ENCODE measurements around the gene KDM8. TPM values are rescaled to one million over a fixed set of nuclear protein-coding genes. Genes with fewer than 3 reads are reported as not detected.

The KDM8 gene
- total and polyA plus RNA-seq, 9 of the 15 experiments (the other 6 are each of a cell fraction or from before 2014, with no cell fraction given), result 0.61 to 9.1 (median 5.4) TPM

- TF ChIP-seq, protein P1, sequence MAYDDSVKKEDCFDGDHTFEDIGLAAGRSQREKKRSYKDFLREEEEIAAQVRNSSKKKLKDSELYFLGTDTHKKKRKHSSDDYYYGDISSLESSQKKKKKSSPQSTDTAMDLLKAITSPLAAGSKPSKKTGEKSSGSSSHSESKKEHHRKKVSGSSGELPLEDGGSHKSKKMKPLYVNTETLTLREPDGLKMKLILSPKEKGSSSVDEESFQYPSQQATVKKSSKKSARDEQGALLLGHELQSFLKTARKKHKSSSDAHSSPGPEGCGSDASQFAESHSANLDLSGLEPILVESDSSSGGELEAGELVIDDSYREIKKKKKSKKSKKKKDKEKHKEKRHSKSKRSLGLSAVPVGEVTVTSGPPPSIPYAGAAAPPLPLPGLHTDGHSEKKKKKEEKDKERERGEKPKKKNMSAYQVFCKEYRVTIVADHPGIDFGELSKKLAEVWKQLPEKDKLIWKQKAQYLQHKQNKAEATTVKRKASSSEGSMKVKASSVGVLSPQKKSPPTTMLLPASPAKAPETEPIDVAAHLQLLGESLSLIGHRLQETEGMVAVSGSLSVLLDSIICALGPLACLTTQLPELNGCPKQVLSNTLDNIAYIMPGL (CRISPR knock-in tag; IDR thresholded peaks at IDR 0.05), result no peak
- no peak for TF ChIP-seq ZNF57 (CRISPR knock-in tag; IDR thresholded peaks at IDR 0.05)
- TF ChIP-seq CCAR2 (IDR thresholded peaks at IDR 0.05; ENCODE audit: low read depth, low read length), result no peak
- no peak for TF ChIP-seq NR2C2 (CRISPR knock-in tag; IDR thresholded peaks at IDR 0.05)
- TF ChIP-seq NR2C2 (tag; IDR thresholded peaks at IDR 0.05), result no peak
- no peak for TF ChIP-seq ZNF347 (CRISPR knock-in tag; IDR thresholded peaks at IDR 0.05; ENCODE audit: low read depth)
- no peak for TF ChIP-seq SRF (CRISPR knock-in tag; IDR thresholded peaks at IDR 0.05)
- TF ChIP-seq FOSL1 (tag; conservative IDR thresholded peaks at IDR 0.05), result no peak
- TF ChIP-seq PRPF4 (IDR thresholded peaks at IDR 0.05; ENCODE audit: insufficient read depth, low read depth, low read length, poor library complexity, severe bottlenecking), result no peak
- no peak for TF ChIP-seq CEBPB (tag; IDR thresholded peaks at IDR 0.05)
- no peak for TF ChIP-seq FOXJ3 (CRISPR knock-in tag; IDR thresholded peaks at IDR 0.05)
- no peak for TF ChIP-seq SMARCC2 (IDR thresholded peaks at IDR 0.05; ENCODE audit: low read depth)
- TF ChIP-seq ERF (CRISPR knock-in tag; IDR thresholded peaks at IDR 0.05), result no peak
- no peak for TF ChIP-seq PTBP1 (IDR thresholded peaks at IDR 0.05; ENCODE audit: low read depth, low read length)
- peak; percentile 66 for TF ChIP-seq ZNF589 (CRISPR knock-in tag; IDR thresholded peaks at IDR 0.05; ENCODE audit: low read depth)
- TF ChIP-seq POLR2B (IDR thresholded peaks at IDR 0.05; ENCODE audit: low read depth, partially characterized antibody), result no peak
Measured at GRCh38 chr16:27238016-27238587, 34.8 kb downstream of the KDM8 start (continued).

Data from K562 (cell line).